NCI-H524 treated with DMSO at 0.1 percent for 48 hours (cell line): ENCODE measurements around the gene LILRA6.

ENCODE experiments used
- DNase-seq: peaks from one replicate; lab custom pipeline; 2025; lab: John Stamatoyannopoulos, UW

The LILRA6 gene

GRCh38 chr19:54188215-54188871, 54.2 kb downstream of the LILRA6 start:
- DNase-seq = no peak

- DNase-seq = no peak
Measured at GRCh38 chr19:54186934-54187381, 55.6 kb downstream of the LILRA6 start.
